ENCODE results near the gene TMTC1.

DNA sequence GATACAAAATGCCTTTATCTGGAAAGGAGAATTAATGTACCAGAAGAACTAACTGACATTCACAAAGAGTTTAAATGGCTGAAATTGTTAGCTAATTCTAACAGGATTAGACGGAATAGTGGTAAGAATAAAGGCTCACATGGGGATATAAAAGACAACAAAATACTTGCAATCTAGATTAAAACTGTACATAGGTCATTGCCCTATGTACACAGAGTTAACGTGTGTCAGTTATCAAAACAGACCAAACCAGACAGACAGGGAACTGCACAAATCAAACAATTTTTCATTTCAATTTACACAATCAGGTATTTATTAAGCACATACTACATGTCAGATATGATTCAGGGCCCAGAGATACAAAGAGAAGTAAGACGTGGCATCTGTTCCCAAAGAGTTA, 12.6 kb downstream of the TMTC1 start:
- TF ChIP-seq, protein P1, sequence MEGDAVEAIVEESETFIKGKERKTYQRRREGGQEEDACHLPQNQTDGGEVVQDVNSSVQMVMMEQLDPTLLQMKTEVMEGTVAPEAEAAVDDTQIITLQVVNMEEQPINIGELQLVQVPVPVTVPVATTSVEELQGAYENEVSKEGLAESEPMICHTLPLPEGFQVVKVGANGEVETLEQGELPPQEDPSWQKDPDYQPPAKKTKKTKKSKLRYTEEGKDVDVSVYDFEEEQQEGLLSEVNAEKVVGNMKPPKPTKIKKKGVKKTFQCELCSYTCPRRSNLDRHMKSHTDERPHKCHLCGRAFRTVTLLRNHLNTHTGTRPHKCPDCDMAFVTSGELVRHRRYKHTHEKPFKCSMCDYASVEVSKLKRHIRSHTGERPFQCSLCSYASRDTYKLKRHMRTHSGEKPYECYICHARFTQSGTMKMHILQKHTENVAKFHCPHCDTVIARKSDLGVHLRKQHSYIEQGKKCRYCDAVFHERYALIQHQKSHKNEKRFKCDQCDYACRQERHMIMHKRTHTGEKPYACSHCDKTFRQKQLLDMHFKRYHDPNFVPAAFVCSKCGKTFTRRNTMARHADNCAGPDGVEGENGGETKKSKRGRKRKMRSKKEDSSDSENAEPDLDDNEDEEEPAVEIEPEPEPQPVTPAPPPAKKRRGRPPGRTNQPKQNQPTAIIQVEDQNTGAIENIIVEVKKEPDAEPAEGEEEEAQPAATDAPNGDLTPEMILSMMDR (IDR thresholded peaks at IDR 0.05), result no peak
- TF ChIP-seq POLR2A (IDR thresholded peaks at IDR 0.05), result no peak

Measured in body of pancreas (tissue), 4 donors.